NCI-H2227 treated with DMSO at 0.1 percent for 48 hours (cell line): ENCODE data around the gene GLRA2.

Source experiments
- DNase-seq: peaks from one replicate; lab custom pipeline; 2025; lab: John Stamatoyannopoulos, UW

GLRA2 gene

GRCh38 chrX:14700982-14701381 lies 171.6 kb downstream of the GLRA2 start:
- no peak for DNase-seq

- no peak for DNase-seq
Observed at GRCh38 chrX:14702145-14702544, 172.8 kb downstream of the GLRA2 start.

- DNase-seq: no peak
Observed at GRCh38 chrX:14712096-14712495, 182.8 kb downstream of the GLRA2 start.

- DNase-seq: no peak
Observed at GRCh38 chrX:14717949-14718348, 188.6 kb downstream of the GLRA2 start.

- DNase-seq: no peak
Observed at GRCh38 chrX:14718403-14718802, 189.1 kb downstream of the GLRA2 start.

- DNase-seq: no peak
Observed at GRCh38 chrX:14729058-14729457, 199.7 kb downstream of the GLRA2 start.

GRCh38 chrX:14738643-14739042 lies 209.3 kb downstream of the GLRA2 start:
- DNase-seq: no peak

GRCh38 chrX:14753441-14753840 lies 224.1 kb downstream of the GLRA2 start:
- no peak for DNase-seq

GRCh38 chrX:14758029-14758491 lies 228.7 kb downstream of the GLRA2 start:
- DNase-seq: no peak

GRCh38 chrX:14775416-14775815 lies 246.1 kb downstream of the GLRA2 start:
- no peak for DNase-seq

- DNase-seq: no peak
Observed at GRCh38 chrX:14776901-14777300, 247.6 kb downstream of the GLRA2 start.

GRCh38 chrX:14777525-14777924 lies 248.2 kb downstream of the GLRA2 start:
- DNase-seq: no peak

- DNase-seq: no peak
Observed at GRCh38 chrX:14779580-14779979, 250.2 kb downstream of the GLRA2 start.
